Measurements from ENCODE around the gene ADGRV1.

DNA sequence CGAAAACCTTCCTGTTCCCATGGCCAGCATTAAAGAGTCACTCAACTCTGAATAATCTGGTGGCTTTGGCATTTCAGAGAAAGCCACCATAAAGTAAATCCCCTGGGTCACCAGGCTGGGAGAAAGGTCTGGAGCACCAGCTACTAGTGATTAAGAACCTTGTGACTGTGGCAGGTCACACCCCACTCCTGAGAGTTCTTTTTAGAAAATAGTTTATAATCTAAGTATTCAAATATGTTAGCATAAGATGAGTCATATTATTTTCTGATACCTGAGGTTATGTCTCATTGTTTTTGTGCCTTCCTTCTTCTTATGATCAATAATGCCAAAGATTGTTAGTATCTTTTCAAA, 472.8 kb downstream of the ADGRV1 start:
- TF ChIP-seq, protein P1, sequence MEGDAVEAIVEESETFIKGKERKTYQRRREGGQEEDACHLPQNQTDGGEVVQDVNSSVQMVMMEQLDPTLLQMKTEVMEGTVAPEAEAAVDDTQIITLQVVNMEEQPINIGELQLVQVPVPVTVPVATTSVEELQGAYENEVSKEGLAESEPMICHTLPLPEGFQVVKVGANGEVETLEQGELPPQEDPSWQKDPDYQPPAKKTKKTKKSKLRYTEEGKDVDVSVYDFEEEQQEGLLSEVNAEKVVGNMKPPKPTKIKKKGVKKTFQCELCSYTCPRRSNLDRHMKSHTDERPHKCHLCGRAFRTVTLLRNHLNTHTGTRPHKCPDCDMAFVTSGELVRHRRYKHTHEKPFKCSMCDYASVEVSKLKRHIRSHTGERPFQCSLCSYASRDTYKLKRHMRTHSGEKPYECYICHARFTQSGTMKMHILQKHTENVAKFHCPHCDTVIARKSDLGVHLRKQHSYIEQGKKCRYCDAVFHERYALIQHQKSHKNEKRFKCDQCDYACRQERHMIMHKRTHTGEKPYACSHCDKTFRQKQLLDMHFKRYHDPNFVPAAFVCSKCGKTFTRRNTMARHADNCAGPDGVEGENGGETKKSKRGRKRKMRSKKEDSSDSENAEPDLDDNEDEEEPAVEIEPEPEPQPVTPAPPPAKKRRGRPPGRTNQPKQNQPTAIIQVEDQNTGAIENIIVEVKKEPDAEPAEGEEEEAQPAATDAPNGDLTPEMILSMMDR (IDR thresholded peaks at IDR 0.05; ENCODE audit: low read depth, low read length, poor library complexity, severe bottlenecking) = no peak
- no peak for TF ChIP-seq EZH2phosphoT487 (IDR thresholded peaks at IDR 0.05; ENCODE audit: borderline replicate concordance, low read length)

Measured in DOHH2 (cell line).